ENCODE data around the gene DUSP19.

DNA sequence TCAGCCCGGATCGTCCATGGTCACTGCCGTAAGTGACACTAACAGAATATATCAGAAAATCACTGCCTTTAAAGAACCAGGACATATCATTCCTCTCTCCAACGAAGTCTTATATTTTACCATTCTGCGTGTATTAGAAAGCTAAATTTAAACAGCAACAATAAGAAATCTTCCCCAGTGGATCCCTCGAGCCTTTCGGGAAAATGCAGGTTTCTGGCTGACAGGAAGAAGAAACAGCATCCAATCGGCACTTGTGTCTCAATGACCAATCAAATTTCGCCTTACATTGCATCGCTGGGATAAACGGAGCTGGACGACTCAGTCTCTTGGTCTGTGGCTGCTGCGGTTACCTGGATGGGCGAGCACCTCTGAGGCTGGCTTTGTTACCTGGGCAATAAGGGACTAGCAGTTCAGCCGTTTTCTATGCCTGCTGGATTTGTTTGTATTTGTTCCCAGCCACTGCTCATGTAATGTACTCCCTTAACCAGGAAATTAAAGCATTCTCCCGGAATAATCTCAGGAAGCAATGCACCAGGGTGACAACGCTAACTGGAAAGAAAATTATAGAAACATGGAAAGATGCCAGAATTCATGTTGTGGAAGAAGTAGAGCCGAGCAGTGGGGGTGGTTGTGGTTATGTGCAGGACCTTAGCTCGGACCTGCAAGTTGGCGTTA is at the start of gene DUSP19:
- TF ChIP-seq, protein P1, sequence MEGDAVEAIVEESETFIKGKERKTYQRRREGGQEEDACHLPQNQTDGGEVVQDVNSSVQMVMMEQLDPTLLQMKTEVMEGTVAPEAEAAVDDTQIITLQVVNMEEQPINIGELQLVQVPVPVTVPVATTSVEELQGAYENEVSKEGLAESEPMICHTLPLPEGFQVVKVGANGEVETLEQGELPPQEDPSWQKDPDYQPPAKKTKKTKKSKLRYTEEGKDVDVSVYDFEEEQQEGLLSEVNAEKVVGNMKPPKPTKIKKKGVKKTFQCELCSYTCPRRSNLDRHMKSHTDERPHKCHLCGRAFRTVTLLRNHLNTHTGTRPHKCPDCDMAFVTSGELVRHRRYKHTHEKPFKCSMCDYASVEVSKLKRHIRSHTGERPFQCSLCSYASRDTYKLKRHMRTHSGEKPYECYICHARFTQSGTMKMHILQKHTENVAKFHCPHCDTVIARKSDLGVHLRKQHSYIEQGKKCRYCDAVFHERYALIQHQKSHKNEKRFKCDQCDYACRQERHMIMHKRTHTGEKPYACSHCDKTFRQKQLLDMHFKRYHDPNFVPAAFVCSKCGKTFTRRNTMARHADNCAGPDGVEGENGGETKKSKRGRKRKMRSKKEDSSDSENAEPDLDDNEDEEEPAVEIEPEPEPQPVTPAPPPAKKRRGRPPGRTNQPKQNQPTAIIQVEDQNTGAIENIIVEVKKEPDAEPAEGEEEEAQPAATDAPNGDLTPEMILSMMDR (IDR thresholded peaks at IDR 0.05 in 2 of 3, conservative IDR thresholded peaks at IDR 0.05 in 1 of 3; ENCODE audit: borderline replicate concordance in 1 of 3, insufficient read depth in 1 of 3, low read depth in 2 of 3, low read length in 2 of 3) = no peak
- TF ChIP-seq ZNF274 (IDR thresholded peaks at IDR 0.05; ENCODE audit: low read depth, low read length) (no peak), EZH2 (IDR thresholded peaks at IDR 0.05) (no peak), POLR2AphosphoS5 (IDR thresholded peaks at IDR 0.05; ENCODE audit: low read depth, low read length) (peak; percentile 98), POLR2A (IDR thresholded peaks at IDR 0.05; ENCODE audit: borderline replicate concordance, extremely low read depth, insufficient read depth, insufficient read length) (peak; percentile 91), SIN3A (IDR thresholded peaks at IDR 0.05; ENCODE audit: low read depth) (no peak; the same call in 1 of the 2 replicates), ZFX (IDR thresholded peaks at IDR 0.05) (no peak), EZH2phosphoT487 (IDR thresholded peaks at IDR 0.05; ENCODE audit: borderline replicate concordance) (no peak)

All from HCT116 (cell line).